ENCODE data around the gene SAFB2.

The SAFB2 gene

DNA sequence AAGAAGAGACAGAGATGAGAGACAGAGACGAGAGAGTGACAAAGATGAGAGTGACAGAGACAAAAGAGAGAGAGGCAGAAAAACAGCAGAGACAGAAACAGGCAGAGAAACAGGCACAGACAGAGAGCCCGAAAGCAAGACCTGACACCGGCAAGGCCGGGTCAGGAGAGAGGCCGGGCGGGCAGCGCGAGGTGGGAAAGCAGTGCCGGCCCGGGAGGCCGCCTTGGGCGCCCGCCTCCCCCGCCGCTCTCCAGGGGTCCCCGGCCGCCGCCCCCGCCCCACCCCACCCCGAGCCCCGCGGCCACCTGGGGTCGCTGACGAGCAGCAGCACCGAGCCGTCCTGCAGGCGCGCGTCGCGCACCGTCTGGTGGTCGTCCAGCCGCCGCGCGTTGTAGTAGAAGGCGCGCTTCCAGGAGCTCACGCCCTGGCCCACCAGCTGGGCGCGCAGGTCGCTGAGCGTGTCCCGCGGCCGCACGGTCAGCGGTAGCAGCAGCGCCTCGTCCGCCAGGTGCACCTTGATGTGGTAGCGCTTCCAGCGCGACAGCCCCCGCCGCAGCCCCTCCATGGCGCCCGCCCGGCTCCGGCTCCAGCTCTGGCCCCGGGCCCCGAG is 55.1 kb downstream of the SAFB2 start, which contains the start of gene TINCR:
TINCR (minus strand) TSS at position 594 of the 610 bp plus-strand sequence.
- DNase-seq, result no peak
- Mint-ChIP-seq H3K4me1 (ENCODE audit: low read depth) (no peaks in the 10 kb centered on the region), H3K27ac (no peak within 1 kb of the TSS), H3K27me3 (peaks cover 20% of the 10 kb centered on the region), H3K9me3 (no peaks in the 10 kb centered on the region), H3K36me3 (ENCODE audit: low read depth) (no peaks in the 10 kb centered on the region), H3K4me3 (no peak within 1 kb of the TSS)

- no peak overlapping the region for H3K27ac Mint-ChIP-seq
- no peak for DNase-seq
Measured at GRCh38 chr19:5564930-5565329, 57.6 kb downstream of the SAFB2 start.

DNA sequence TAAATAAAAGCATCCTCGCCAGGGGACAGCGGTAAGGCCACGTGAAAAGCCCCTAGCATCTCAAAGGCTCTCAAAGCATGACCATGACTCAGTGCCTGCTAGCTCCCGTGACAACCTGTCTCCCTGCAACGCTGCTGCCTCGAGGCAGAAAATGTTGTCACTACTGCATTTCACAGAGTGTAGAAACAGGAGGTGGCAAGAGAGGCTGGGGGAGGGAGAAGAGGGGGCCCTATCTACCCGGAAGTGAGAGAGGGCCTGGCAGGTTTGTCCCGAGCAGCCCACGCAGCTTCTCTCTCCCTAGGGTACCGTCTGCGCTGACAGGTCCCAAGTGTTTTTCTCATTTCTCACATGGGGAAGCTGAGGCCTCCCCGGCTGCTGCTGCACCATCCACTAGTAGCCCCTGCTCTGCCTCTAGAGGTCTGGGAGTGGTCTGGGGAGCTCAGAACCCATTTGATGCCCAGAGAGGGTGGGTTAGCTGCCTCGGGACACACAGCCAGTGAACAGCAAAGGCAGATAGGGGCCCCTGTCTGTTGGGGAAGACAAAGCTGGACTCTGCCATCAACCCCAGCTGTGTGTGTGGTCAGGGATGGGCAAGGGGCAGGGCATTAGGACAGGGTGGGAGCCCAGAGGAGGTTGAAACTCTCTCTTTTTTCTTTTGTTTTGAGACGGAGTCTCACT is 58.5 kb downstream of the SAFB2 start:
- Mint-ChIP-seq H3K27me3 (peaks cover 33% of the 10 kb centered on the region), H3K9me3 (peaks cover 7% of the 10 kb centered on the region), H3K36me3 (ENCODE audit: low read depth) (no peaks in the 10 kb centered on the region), H3K4me1 (ENCODE audit: low read depth) (no peaks in the 10 kb centered on the region), H3K27ac (no peak overlapping the region), H3K4me3 (no peak overlapping the region)
- DNase-seq, result no peak

More at GRCh38 chr19:5564930-5565329, 57.6 kb downstream of the SAFB2 start:
- no peaks in the 10 kb centered on the region for H3K4me1 Mint-ChIP-seq (ENCODE audit: low read depth)
- no peak overlapping the region for H3K4me3 Mint-ChIP-seq
- H3K9me3 Mint-ChIP-seq, result peaks cover 7% of the 10 kb centered on the region
- peaks cover 36% of the 10 kb centered on the region for H3K27me3 Mint-ChIP-seq
- no peaks in the 10 kb centered on the region for H3K36me3 Mint-ChIP-seq (ENCODE audit: low read depth)

DNA sequence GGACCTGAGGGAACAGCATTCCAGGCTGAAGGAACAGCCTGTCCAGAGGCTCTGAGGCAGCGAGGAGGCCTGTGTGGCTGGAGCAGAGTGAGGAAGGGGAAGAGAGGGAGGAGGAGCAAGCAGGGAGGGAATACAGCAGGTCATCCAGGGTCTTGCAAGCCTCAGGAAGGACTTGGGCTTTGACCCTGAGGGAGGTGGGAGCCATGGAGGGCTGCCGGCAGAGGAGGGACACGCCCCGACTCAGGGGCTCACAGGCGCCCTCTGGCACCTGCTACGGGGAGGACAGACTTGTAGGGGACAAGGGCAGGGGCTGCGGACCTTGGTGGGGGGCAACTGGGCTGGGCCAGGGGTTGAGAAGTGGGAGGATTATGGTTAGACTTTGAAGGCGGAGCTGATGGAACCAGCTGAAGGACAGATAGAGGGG is 59.6 kb downstream of the SAFB2 start:
- no peak overlapping the region for H3K4me3 Mint-ChIP-seq
- peaks cover 28% of the 10 kb centered on the region for H3K27me3 Mint-ChIP-seq
- DNase-seq, result no peak
- no peak overlapping the region for H3K27ac Mint-ChIP-seq
- no peaks in the 10 kb centered on the region for H3K4me1 Mint-ChIP-seq (ENCODE audit: low read depth)
- H3K9me3 Mint-ChIP-seq, result peaks cover 7% of the 10 kb centered on the region
- H3K36me3 Mint-ChIP-seq (ENCODE audit: low read depth), result no peaks in the 10 kb centered on the region

DNA sequence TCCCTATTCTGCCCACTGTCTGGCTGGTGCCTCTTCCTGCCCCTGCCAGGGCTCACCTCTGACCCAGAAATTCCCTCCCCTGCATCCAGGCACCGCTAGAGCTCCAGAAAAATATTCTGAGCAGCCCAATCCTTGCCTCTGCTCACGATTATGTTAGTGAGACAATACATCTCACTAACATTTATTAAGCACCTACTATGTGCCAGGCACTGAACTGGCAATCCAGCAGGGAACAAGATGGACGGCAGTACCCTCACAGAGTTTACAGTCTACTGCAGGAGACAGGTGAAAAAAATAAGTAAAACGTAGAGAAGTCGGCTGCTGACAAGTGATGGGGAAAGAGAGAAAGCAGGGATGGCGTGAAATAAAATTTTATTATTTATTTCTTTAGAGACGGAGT is 60.3 kb downstream of the SAFB2 start:
- no peak for DNase-seq
- no peaks in the 10 kb centered on the region for H3K4me1 Mint-ChIP-seq (ENCODE audit: low read depth)
- H3K9me3 Mint-ChIP-seq, result peaks cover 7% of the 10 kb centered on the region
- no peak overlapping the region for H3K4me3 Mint-ChIP-seq
- no peak overlapping the region for H3K27ac Mint-ChIP-seq
- peaks cover 32% of the 10 kb centered on the region for H3K27me3 Mint-ChIP-seq
- no peaks in the 10 kb centered on the region for H3K36me3 Mint-ChIP-seq (ENCODE audit: low read depth)

GRCh38 chr19:5561559-5561958 is 61.0 kb downstream of the SAFB2 start:
- Mint-ChIP-seq H3K9me3 (peaks cover 7% of the 10 kb centered on the region), H3K36me3 (ENCODE audit: low read depth) (no peaks in the 10 kb centered on the region), H3K27ac (no peak overlapping the region), H3K27me3 (peaks cover 39% of the 10 kb centered on the region), H3K4me1 (ENCODE audit: low read depth) (no peaks in the 10 kb centered on the region), H3K4me3 (no peak overlapping the region)
- no peak for DNase-seq

GRCh38 chr19:5560156-5560555 is 62.4 kb downstream of the SAFB2 start:
- Mint-ChIP-seq H3K4me1 (ENCODE audit: low read depth) (no peaks in the 10 kb centered on the region), H3K4me3 (no peak overlapping the region), H3K36me3 (ENCODE audit: low read depth) (no peaks in the 10 kb centered on the region), H3K27me3 (peaks cover 40% of the 10 kb centered on the region), H3K27ac (no peak overlapping the region), H3K9me3 (peaks cover 7% of the 10 kb centered on the region)
- no peak for DNase-seq

GRCh38 chr19:5559804-5560133 is 62.8 kb downstream of the SAFB2 start:
- H3K4me1 Mint-ChIP-seq (ENCODE audit: low read depth), result no peaks in the 10 kb centered on the region
- DNase-seq, result no peak
- no peak overlapping the region for H3K4me3 Mint-ChIP-seq
- H3K27ac Mint-ChIP-seq, result no peak overlapping the region
- H3K36me3 Mint-ChIP-seq (ENCODE audit: low read depth), result no peaks in the 10 kb centered on the region
- H3K9me3 Mint-ChIP-seq, result peaks cover 7% of the 10 kb centered on the region
- H3K27me3 Mint-ChIP-seq, result peaks cover 40% of the 10 kb centered on the region

GRCh38 chr19:5558101-5558621 is 64.4 kb downstream of the SAFB2 start:
- peaks cover 7% of the 10 kb centered on the region for H3K9me3 Mint-ChIP-seq
- H3K36me3 Mint-ChIP-seq (ENCODE audit: low read depth), result no peaks in the 10 kb centered on the region
- no peaks in the 10 kb centered on the region for H3K4me1 Mint-ChIP-seq (ENCODE audit: low read depth)
- H3K27me3 Mint-ChIP-seq, result peaks cover 36% of the 10 kb centered on the region
- no peak for DNase-seq
- H3K4me3 Mint-ChIP-seq, result no peak overlapping the region
- no peak overlapping the region for H3K27ac Mint-ChIP-seq

DNA sequence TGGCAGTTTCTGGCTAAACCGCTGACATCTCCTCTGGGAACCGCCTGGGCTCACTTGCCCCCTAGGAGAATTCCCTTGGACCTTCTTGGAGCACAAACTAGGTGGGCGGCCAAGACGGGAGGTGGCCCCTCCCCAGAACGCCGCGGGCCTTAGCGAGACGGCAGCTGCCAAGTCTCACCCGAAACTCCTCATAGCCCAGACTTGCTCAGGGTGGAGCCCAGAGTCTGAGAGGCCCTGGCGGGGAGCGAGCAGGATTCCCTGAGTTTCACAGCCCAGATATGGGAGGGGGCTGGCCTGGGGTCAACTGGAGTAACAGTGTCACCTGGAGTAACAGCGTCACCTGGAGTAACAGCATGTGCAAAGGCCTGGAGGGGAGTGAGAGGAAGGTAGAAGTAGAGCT is 64.9 kb downstream of the SAFB2 start:
- Mint-ChIP-seq H3K36me3 (ENCODE audit: low read depth) (no peaks in the 10 kb centered on the region), H3K27ac (no peak overlapping the region), H3K4me3 (no peak overlapping the region), H3K9me3 (peaks cover 7% of the 10 kb centered on the region), H3K4me1 (ENCODE audit: low read depth) (no peaks in the 10 kb centered on the region), H3K27me3 (peaks cover 32% of the 10 kb centered on the region)
- no peak for DNase-seq

- DNase-seq, result no peak
- Mint-ChIP-seq H3K27ac (no peak overlapping the region), H3K4me1 (ENCODE audit: low read depth) (no peaks in the 10 kb centered on the region), H3K27me3 (peaks cover 13% of the 10 kb centered on the region), H3K4me3 (no peak overlapping the region), H3K9me3 (no peaks in the 10 kb centered on the region), H3K36me3 (ENCODE audit: low read depth) (no peaks in the 10 kb centered on the region)
Measured at GRCh38 chr19:5554828-5555227, 67.7 kb downstream of the SAFB2 start.

DNA sequence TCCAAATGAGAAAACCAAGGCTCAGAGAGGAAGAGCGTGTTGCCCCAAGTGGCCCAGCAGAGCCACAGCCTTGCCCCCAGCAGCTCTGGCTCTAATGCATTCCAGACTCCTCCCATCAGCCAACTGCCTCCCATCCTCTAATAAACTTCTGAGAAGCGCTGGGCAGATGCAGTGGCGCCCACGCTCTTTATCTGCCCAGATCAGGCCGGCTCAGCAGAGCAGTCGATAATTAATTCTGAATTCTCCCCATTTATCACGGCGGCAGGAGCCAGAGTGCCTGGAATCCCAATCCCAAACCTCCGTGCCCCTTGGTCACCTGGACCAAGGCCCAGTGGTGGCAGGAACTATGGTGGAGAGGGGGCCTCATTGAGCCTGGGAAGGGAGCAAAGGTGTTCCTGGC is 68.7 kb downstream of the SAFB2 start:
- peaks cover 13% of the 10 kb centered on the region for H3K27me3 Mint-ChIP-seq
- no peaks in the 10 kb centered on the region for H3K36me3 Mint-ChIP-seq (ENCODE audit: low read depth)
- no peaks in the 10 kb centered on the region for H3K9me3 Mint-ChIP-seq
- no peaks in the 10 kb centered on the region for H3K4me1 Mint-ChIP-seq (ENCODE audit: low read depth)
- H3K4me3 Mint-ChIP-seq, result no peak overlapping the region
- no peak for DNase-seq
- H3K27ac Mint-ChIP-seq, result no peak overlapping the region

- no peak overlapping the region for H3K27ac Mint-ChIP-seq
- no peak overlapping the region for H3K4me3 Mint-ChIP-seq
- no peaks in the 10 kb centered on the region for H3K36me3 Mint-ChIP-seq (ENCODE audit: low read depth)
- H3K9me3 Mint-ChIP-seq, result no peaks in the 10 kb centered on the region
- no peak for DNase-seq
- H3K4me1 Mint-ChIP-seq (ENCODE audit: low read depth), result peaks cover 2% of the 10 kb centered on the region
- no peaks in the 10 kb centered on the region for H3K27me3 Mint-ChIP-seq
Measured at GRCh38 chr19:5547881-5548280, 74.7 kb downstream of the SAFB2 start.

DNA sequence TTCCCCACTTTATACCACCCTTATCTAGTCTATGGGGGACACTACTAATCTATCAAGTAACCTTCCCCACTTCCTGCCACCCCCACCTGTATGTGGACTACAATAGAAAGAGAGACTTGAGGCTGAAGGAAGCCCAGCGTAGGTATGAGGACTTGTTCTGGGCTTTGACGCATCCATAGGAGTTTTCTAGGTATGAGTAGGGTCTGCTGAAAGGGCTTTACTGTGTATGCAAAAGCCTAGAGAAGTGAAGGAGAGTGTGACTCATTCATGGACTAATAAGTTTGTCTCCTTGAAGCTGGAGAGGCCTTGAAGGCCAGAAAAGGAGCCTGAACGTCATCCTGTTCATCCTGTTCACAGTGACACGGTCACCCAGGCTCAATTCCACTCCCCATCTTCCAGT is 76.6 kb downstream of the SAFB2 start:
- H3K36me3 Mint-ChIP-seq (ENCODE audit: low read depth), result no peaks in the 10 kb centered on the region
- no peak overlapping the region for H3K4me3 Mint-ChIP-seq
- H3K27me3 Mint-ChIP-seq, result no peaks in the 10 kb centered on the region
- DNase-seq, result no peak
- H3K9me3 Mint-ChIP-seq, result no peaks in the 10 kb centered on the region
- H3K27ac Mint-ChIP-seq, result no peak overlapping the region
- peaks cover 2% of the 10 kb centered on the region for H3K4me1 Mint-ChIP-seq (ENCODE audit: low read depth)

GRCh38 chr19:5545051-5545450 is 77.5 kb downstream of the SAFB2 start:
- H3K4me3 Mint-ChIP-seq, result no peak overlapping the region
- H3K27me3 Mint-ChIP-seq, result peaks cover 5% of the 10 kb centered on the region
- no peaks in the 10 kb centered on the region for H3K9me3 Mint-ChIP-seq
- H3K4me1 Mint-ChIP-seq (ENCODE audit: low read depth), result peaks cover 2% of the 10 kb centered on the region
- H3K27ac Mint-ChIP-seq, result no peak overlapping the region
- no peaks in the 10 kb centered on the region for H3K36me3 Mint-ChIP-seq (ENCODE audit: low read depth)
- DNase-seq, result no peak

Measured in activated T-cell treated with anti-CD3 and anti-CD28 coated beads, Interleukin-2, amount 50 U/mL, for 24 hours (primary cell).